H1 (cell line): ENCODE results near the gene SLC6A6. TPM values are rescaled to one million over a fixed set of nuclear protein-coding genes. Genes with fewer than 3 reads are reported as not detected.

ENCODE experiments used
- CTCF ChIA-PET: fragments of 300-600 bp; sonication (Branson Sonifier 250); formaldehyde crosslinking; loops from one replicate; lab custom pipeline; 2021; ENCODE audit not compliant: partially characterized antibody; lab: Charles Lee
- POLR2A ChIA-PET: fragments of 300-600 bp; sonication (Branson Sonifier 250); formaldehyde crosslinking; loops from one replicate; lab custom pipeline; 2021; ENCODE audit warnings: inconsistent platforms; ENCODE audit not compliant: partially characterized antibody; lab: Charles Lee
- DNase-seq, 2 experiments: peaks; one replicate each; pipeline versions ENCODE4 v3.0.0 to v3.0.0-alpha.2; 2010 to 2022; ENCODE audit warnings: low spot score in 2 of 2, low read depth in 1 of 2, mixed read lengths in 1 of 2
- FAIRE-seq: peaks from 2 replicates; lab custom pipeline; 2011; peaks lifted over from hg19 to GRCh38; lab: Jason Lieb, UNC
- H2AFZ ChIP-seq: 2 replicates; pipeline ENCODE4 v1.8.1; 2012; ENCODE audit warnings: low read length, inconsistent platforms
- H2AK5ac ChIP-seq: 2 replicates; pipeline ENCODE4 v1.6.1; 2013; ENCODE audit warnings: low read depth, low read length
- H2BK120ac ChIP-seq: replicated peaks from 2 replicates; pipeline ENCODE3; 2013; ENCODE audit warnings: low read depth, low read length, inconsistent platforms
- H2BK12ac ChIP-seq: 2 replicates; pipeline ENCODE4 v1.6.1; 2013; ENCODE audit warnings: low read depth, low read length
- H2BK15ac ChIP-seq: 2 replicates; pipeline ENCODE4 v1.6.1; 2013; ENCODE audit warnings: low read length
- H2BK20ac ChIP-seq: 2 replicates; pipeline ENCODE4 v1.6.1; 2013; ENCODE audit warnings: low read length
- H2BK5ac ChIP-seq: 2 replicates; pipeline ENCODE4 v1.6.1; 2013; ENCODE audit warnings: low read depth, low read length
- H3K14ac ChIP-seq: 2 replicates; pipeline ENCODE4 v1.6.1; 2013; ENCODE audit warnings: inconsistent platforms; ENCODE audit not compliant: insufficient read length
- H3K18ac ChIP-seq: 2 replicates; pipeline ENCODE4 v1.6.1; 2013; ENCODE audit warnings: low read length; ENCODE audit errors: extremely low read depth
- H3K23ac ChIP-seq: 2 replicates; pipeline ENCODE4 v1.6.1; 2013; ENCODE audit warnings: inconsistent platforms; ENCODE audit not compliant: insufficient read length
- H3K23me2 ChIP-seq: 2 replicates; pipeline ENCODE4 v1.6.1; 2013; ENCODE audit warnings: low read depth, low read length
- H3K27ac ChIP-seq: 2 replicates; pipeline ENCODE4 v1.6.1; 2011; ENCODE audit warnings: low read depth, low read length, inconsistent platforms
- H3K27me3 ChIP-seq, 4 experiments: replicated peaks in 1 of 4; 1 replicate in 1 of 4; 2 replicates in 3 of 4; pipeline versions ENCODE4 v1.6.1 to v1.8.1; 2011 to 2013; ENCODE audit warnings: low read length in 3 of 4, mild to moderate bottlenecking in 3 of 4, inconsistent platforms in 2 of 4, mixed read lengths in 2 of 4, moderate library complexity in 1 of 4; ENCODE audit not compliant: control insufficient read depth in 3 of 4, insufficient read depth in 3 of 4; ENCODE audit errors: extremely low read depth in 1 of 4
- H3K36me3 ChIP-seq, 4 experiments: 2 replicates each; pipeline versions ENCODE4 v1.6.1 to v1.8.1; 2011 to 2013; ENCODE audit warnings: mild to moderate bottlenecking in 4 of 4, low read length in 3 of 4, moderate library complexity in 2 of 4, control low read depth in 1 of 4, inconsistent platforms in 1 of 4; ENCODE audit not compliant: insufficient read depth in 4 of 4, control insufficient read depth in 2 of 4
- H3K4ac ChIP-seq: replicated peaks from 2 replicates; pipeline ENCODE3; 2013; ENCODE audit warnings: low read length, low read depth, mixed read lengths, inconsistent platforms; ENCODE audit not compliant: insufficient read length
- H3K4me1 ChIP-seq, 4 experiments: replicated peaks in 1 of 4; 1 replicate in 1 of 4; 2 replicates in 3 of 4; pipeline versions ENCODE4 v1.6.1 to v1.8.1; 2011 to 2013; ENCODE audit warnings: low read length in 3 of 4, inconsistent platforms in 2 of 4, mixed read lengths in 1 of 4; ENCODE audit not compliant: insufficient read depth in 4 of 4, control insufficient read depth in 3 of 4
- H3K4me2 ChIP-seq, 2 experiments: 2 replicates each; pipeline versions ENCODE4 v1.6.1 to v1.8.1; 2011 to 2013; ENCODE audit warnings: low read depth in 2 of 2, low read length in 2 of 2, control low read depth in 1 of 2, inconsistent platforms in 1 of 2, mild to moderate bottlenecking in 1 of 2; ENCODE audit not compliant: insufficient read depth in 1 of 2
- H3K4me3 ChIP-seq, 4 experiments: fragments of 200-600, 300-600 bp in 1 of 4; sonication (generic), shearing (Covaris generic), sonication (Bioruptor Twin) in 1 of 4; 2 replicates each; pipeline versions ENCODE4 v1.5.1 to v1.8.1; 2011 to 2016; ENCODE audit warnings: low read length in 4 of 4, low read depth in 3 of 4, control low read depth in 2 of 4, inconsistent platforms in 2 of 4, mild to moderate bottlenecking in 2 of 4, mixed read lengths in 1 of 4, moderate library complexity in 1 of 4; ENCODE audit not compliant: insufficient read depth in 2 of 4; ENCODE audit errors: extremely low read depth in 1 of 4
- H3K56ac ChIP-seq: replicated peaks from 2 replicates; pipeline ENCODE3; 2013; ENCODE audit warnings: low read depth, mild to moderate bottlenecking, mixed read lengths, low read length, inconsistent platforms; ENCODE audit not compliant: insufficient read length
- H3K79me1 ChIP-seq: 2 replicates; pipeline ENCODE4 v1.6.1; 2013; ENCODE audit warnings: low read depth, low read length, control low read depth
- H3K79me2 ChIP-seq, 2 experiments: 2 replicates each; pipeline versions ENCODE4 v1.6.1 to v1.8.1; 2012 to 2013; ENCODE audit warnings: low read length in 2 of 2, mild to moderate bottlenecking in 2 of 2, inconsistent platforms in 1 of 2; ENCODE audit not compliant: insufficient read depth in 2 of 2, control insufficient read depth in 1 of 2
- H3K9ac ChIP-seq, 4 experiments: replicated peaks in 1 of 4; 1 replicate in 1 of 4; 2 replicates in 3 of 4; pipeline versions ENCODE4 v1.6.1 to v1.8.1; 2011 to 2013; ENCODE audit warnings: low read depth in 3 of 4, low read length in 3 of 4, control low read depth in 2 of 4, mild to moderate bottlenecking in 2 of 4, moderate library complexity in 2 of 4, inconsistent platforms in 1 of 4; ENCODE audit errors: extremely low read depth in 1 of 4
- H3K9me3 ChIP-seq, 2 experiments: 2 replicates each; pipeline versions ENCODE4 v1.6.1 to v1.8.1; 2012 to 2013; ENCODE audit warnings: mild to moderate bottlenecking in 2 of 2, moderate library complexity in 2 of 2, control low read depth in 1 of 2, inconsistent platforms in 1 of 2, low read depth in 1 of 2, low read length in 1 of 2, mixed read lengths in 1 of 2; ENCODE audit not compliant: insufficient read depth in 2 of 2
- H4K20me1 ChIP-seq, 2 experiments: replicated peaks in 1 of 2; 2 replicates each; pipeline versions ENCODE3 to v1.8.1; 2011 to 2013; ENCODE audit warnings: inconsistent platforms in 2 of 2, low read length in 2 of 2, mild to moderate bottlenecking in 1 of 2; ENCODE audit not compliant: insufficient read depth in 2 of 2, control insufficient read depth in 1 of 2
- H4K5ac ChIP-seq: 2 replicates; pipeline ENCODE4 v1.6.1; 2013; ENCODE audit warnings: low read length, low read depth, mixed read lengths, inconsistent platforms; ENCODE audit not compliant: insufficient read length
- H4K8ac ChIP-seq: 2 replicates; pipeline ENCODE4 v1.8.0; 2013; ENCODE audit warnings: mild to moderate bottlenecking, moderate library complexity, low read length, inconsistent platforms; ENCODE audit not compliant: insufficient read depth; ENCODE audit errors: extremely low read depth
- H4K91ac ChIP-seq: replicated peaks from 2 replicates; pipeline ENCODE3; 2013; ENCODE audit warnings: low read length, mixed read lengths, inconsistent platforms; ENCODE audit not compliant: insufficient read length
- BACH1 ChIP-seq: IDR thresholded peaks from 2 replicates; pipeline ENCODE4 v1.6.1; 2012; ENCODE audit warnings: low read length, improper control_type of control experiment
- CHD2 ChIP-seq: IDR thresholded peaks from 2 replicates; pipeline ENCODE4 v1.6.1; 2012; ENCODE audit warnings: low read length, improper control_type of control experiment
- JUN ChIP-seq: IDR thresholded peaks from 2 replicates; pipeline ENCODE4 v1.6.1; 2011; ENCODE audit warnings: low read depth, mild to moderate bottlenecking, improper control_type of control experiment, low read length
- POLR2A ChIP-seq, 2 experiments: IDR thresholded peaks; 1 replicate in 1 of 2; 2 replicates in 1 of 2; pipeline ENCODE4 v1.6.1; 2011; ENCODE audit warnings: low read depth in 2 of 2, low read length in 2 of 2, mild to moderate bottlenecking in 2 of 2; ENCODE audit errors: control extremely low read depth in 1 of 2
- POLR2AphosphoS5 ChIP-seq: IDR thresholded peaks from 2 replicates; pipeline ENCODE4 v1.6.1; 2011; ENCODE audit warnings: low read depth, low read length
- SUZ12 ChIP-seq: fragments of 200-600 bp; sonication (generic); IDR thresholded peaks from 2 replicates; pipeline ENCODE4 v1.6.1; 2012; ENCODE audit warnings: mild to moderate bottlenecking, inconsistent platforms, low read length, moderate library complexity, mixed read lengths
- TAF7 ChIP-seq: optimal IDR thresholded peaks from 2 replicates; pipeline ENCODE3; 2011; ENCODE audit warnings: low read depth, mild to moderate bottlenecking, inconsistent platforms, low read length, moderate library complexity, borderline replicate concordance
- TBP ChIP-seq: IDR thresholded peaks from 2 replicates; pipeline ENCODE4 v1.6.1; 2011; ENCODE audit warnings: low read depth, low read length, improper control_type of control experiment
- WGBS, 2 experiments: shearing (Covaris generic) in 1 of 2; methylation state at CpG; one replicate each; pipeline versions ENCODE4 v1.1.6 to v1.1.7; 2013 to 2015; ENCODE audit warnings: low lambda C conversion rate in 2 of 2, mixed read lengths in 2 of 2, inconsistent platforms in 1 of 2, low coverage in 1 of 2, missing lambda C conversion rate in 1 of 2; ENCODE audit not compliant: insufficient replicate concordance in 2 of 2, insufficient coverage in 1 of 2, insufficient read length in 1 of 2; ENCODE audit errors: extremely low coverage in 1 of 2, missing lambda C conversion rate in 1 of 2; 5-methylcytosine and 5-hydroxymethylcytosine counted together
- long read RNA-seq, 2 experiments: library from RNA in 1 of 2; library from capped mRNA in 1 of 2; stranded (forward); transcript quantifications; one replicate each; pipeline ENCODE4 v2.0.0, GENCODE V29; 2021; ENCODE audit warnings: inconsistent platforms in 1 of 2
- polyA minus RNA-seq, 3 experiments: library from RNA; depleted of rRNA, polyadenylated mRNA; stranded (reverse); fragments of >200 nt; gene quantifications; 1 replicate in 2 of 3; 2 replicates in 1 of 3; pipeline ENCODE4 v1.2.3, GENCODE V29; 2011
- polyA plus RNA-seq, 7 experiments: library from polyadenylated mRNA; depleted of rRNA in 3 of 7; stranded (reverse) in 5 of 7; unstranded in 2 of 7; fragments of >200 nt in 5 of 7; fragments of 200-250 nt in 2 of 7; gene quantifications; 1 replicate in 5 of 7; 2 replicates in 1 of 7; 4 replicates in 1 of 7; pipeline versions ENCODE4 v1.2.1 to v1.2.3, GENCODE V29; 2011 to 2013; ENCODE audit warnings: missing spikeins in 2 of 7, mixed read lengths in 2 of 7
- total RNA-seq: library from RNA; stranded (reverse); fragmentation: NEBNext Ultra II Directional; extraction: Animal tissue kit (Norgen Biotek cat#: 25700); gene quantifications from 2 replicates; pipeline ENCODE4 v1.2.1, GENCODE V29; 2021
- TF ChIP-seq, protein P1 (sequence below): IDR thresholded peaks from 2 replicates; pipeline ENCODE4 v1.6.1; 2012; ENCODE audit warnings: inconsistent platforms

SLC6A6 gene
- total RNA-seq (140 and 144 TPM in 2 replicates), polyA plus RNA-seq (2011; rRNA removed) (66.2 and 77.8 TPM in 2 replicates), polyA minus RNA-seq (2011; rRNA and poly(A)+ RNA removed) (242 and 245 TPM in 2 replicates)
- polyA plus RNA-seq (2011; cell fraction: cytosol; rRNA removed) = 69.0 TPM
- polyA plus RNA-seq (2011; cell fraction: nucleus; rRNA removed) = 164 TPM
- 61.4 to 78.1 TPM (median 74.2 TPM) in 4 replicates for polyA plus RNA-seq (2012, experiment 1 of 2)
- polyA plus RNA-seq (2012, experiment 2 of 2) = 45.2 TPM
- polyA plus RNA-seq (2013, experiment 1 of 2) = 158 TPM
- polyA plus RNA-seq (2013, experiment 2 of 2) = 135 TPM
- polyA minus RNA-seq (2011; cell fraction: cytosol; rRNA and poly(A)+ RNA removed) = 135 TPM
- polyA minus RNA-seq (2011; cell fraction: nucleus; rRNA and poly(A)+ RNA removed) = 104 TPM
- long read RNA-seq, experiment 1, partial matches to known transcripts = 7 of 87 reads
- long read RNA-seq, experiment 1, other reads (novel, unspliced or antisense) = 79 of 87 reads
- long read RNA-seq, experiment 2, partial matches to known transcripts = 3 of 6 reads
- long read RNA-seq, experiment 2, other reads (novel, unspliced or antisense) = 3 of 6 reads

DNA sequence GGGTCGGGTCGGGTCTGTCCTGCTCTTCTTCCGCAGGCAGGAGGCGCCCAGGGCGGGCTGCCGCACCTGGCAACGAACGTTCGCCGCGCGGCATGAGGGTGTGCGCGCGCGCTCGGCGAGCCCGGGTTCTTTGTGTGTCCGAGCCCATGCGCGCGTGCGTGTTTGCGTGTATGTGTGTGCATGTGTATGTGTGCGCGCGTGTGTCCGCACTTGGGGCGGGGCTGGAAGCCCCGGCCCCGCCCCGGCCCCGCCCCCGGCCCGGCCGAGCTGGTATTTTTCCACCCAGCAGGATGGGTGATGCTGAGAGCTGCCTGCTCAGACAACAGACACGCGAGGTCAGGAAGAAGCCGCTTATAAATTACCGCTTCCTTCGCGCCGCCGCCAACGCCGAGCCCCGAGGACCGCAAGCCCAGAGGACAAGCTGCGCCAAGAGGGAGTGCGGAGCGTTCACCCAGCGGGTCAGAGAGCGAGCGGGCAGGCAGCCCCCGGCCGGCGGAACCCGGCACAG is at the start of gene SLC6A6:
TSS of gene SLC6A6 (plus strand) at position 303 of the 508 bp plus-strand sequence. CDS start 41,029 bp downstream, outside the sequence.
- H3K79me2 ChIP-seq = peaks cover 39 to 46% of the 10 kb centered on the region in 2 experiments
- peaks cover 5 to 25% (median 18%) of the 10 kb centered on the region in 4 experiments for H3K4me1 ChIP-seq
- H2BK15ac ChIP-seq = peak within 1 kb of the TSS; percentile 92; the same call in 1 of the 2 replicates
- peak within 1 kb of the TSS; percentile 98 for H3K18ac ChIP-seq
- H3K14ac ChIP-seq = peak within 1 kb of the TSS; percentile 74
- peaks cover 8 to 27% of the 10 kb centered on the region in 2 experiments for H4K20me1 ChIP-seq
- H3K4me3 ChIP-seq = peak within 1 kb of the TSS; percentile 82 to 99 (median 98)
- H3K27me3 ChIP-seq = no peaks in the 10 kb centered on the region
- H2BK120ac ChIP-seq = peak within 1 kb of the TSS; percentile 7
- H3K27ac ChIP-seq = peak within 1 kb of the TSS; percentile 90
- peak within 1 kb of the TSS; percentile 99 for H2BK12ac ChIP-seq
- DNase-seq = peak; percentile 87 to 92
- 0% methylated on average over 42 of the region's 59 CpGs; no CpG with 5 or more reads in 1 of the 2 experiments for WGBS, 2 experiments
- peak within 1 kb of the TSS; percentile 95 for H4K91ac ChIP-seq
- peak within 1 kb of the TSS; percentile 23 for H3K23ac ChIP-seq
- H3K9ac ChIP-seq = peak within 1 kb of the TSS; percentile 85 to 93 (median 86)
- H3K79me1 ChIP-seq = peaks cover 18% of the 10 kb centered on the region
- peak within 1 kb of the TSS; percentile 98 for H3K4ac ChIP-seq
- no peaks in the 10 kb centered on the region for H3K9me3 ChIP-seq
- no peaks in the 10 kb centered on the region for H3K36me3 ChIP-seq
- peak within 1 kb of the TSS; percentile 60 for H2AFZ ChIP-seq
- no peak for FAIRE-seq
- peak within 1 kb of the TSS; percentile 88; the same call in 1 of the 2 replicates for H2AK5ac ChIP-seq
- peak within 1 kb of the TSS; percentile 100 for H3K4me2 ChIP-seq
- peak within 1 kb of the TSS; percentile 91 for H3K56ac ChIP-seq
- CTCF ChIA-PET = interaction anchor here (0.8 to 3.6 kb wide), 15 partner anchors 11 to 141 kb away, joined by 3 to 27 read pairs (median 4); no protein-coding TSS in a partner anchor
- peak within 1 kb of the TSS; percentile 98 for H2BK5ac ChIP-seq
- peak within 1 kb of the TSS; percentile 96 for H4K5ac ChIP-seq
- POLR2A ChIA-PET = interaction anchor here (0.8 to 6.5 kb wide), 22 partner anchors 10 to 141 kb away, joined by 3 to 41 read pairs (median 4); no protein-coding TSS in a partner anchor
- peak within 1 kb of the TSS; percentile 90 for H2BK20ac ChIP-seq
- H3K23me2 ChIP-seq = peaks cover 13% of the 10 kb centered on the region
- peak within 1 kb of the TSS; percentile 86 for H4K8ac ChIP-seq
- TF ChIP-seq BACH1 = peak; percentile 80
- TF ChIP-seq, protein P1, sequence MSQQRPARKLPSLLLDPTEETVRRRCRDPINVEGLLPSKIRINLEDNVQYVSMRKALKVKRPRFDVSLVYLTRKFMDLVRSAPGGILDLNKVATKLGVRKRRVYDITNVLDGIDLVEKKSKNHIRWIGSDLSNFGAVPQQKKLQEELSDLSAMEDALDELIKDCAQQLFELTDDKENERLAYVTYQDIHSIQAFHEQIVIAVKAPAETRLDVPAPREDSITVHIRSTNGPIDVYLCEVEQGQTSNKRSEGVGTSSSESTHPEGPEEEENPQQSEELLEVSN = peak; percentile 50; the same call in 1 of the 2 replicates
- peak; percentile 39 for TF ChIP-seq TAF7
- peak; percentile 71 for TF ChIP-seq TBP
- TF ChIP-seq SUZ12 = peak; percentile 25; the same call in 1 of the 2 replicates
- TF ChIP-seq POLR2AphosphoS5 = peak; percentile 57
- TF ChIP-seq JUN = no peak
- TF ChIP-seq POLR2A (IDR thresholded peaks at IDR 0.05; ENCODE audit: control extremely low read depth in 1 of 2, low read depth in 2 of 2, low read length in 2 of 2) = peak in 1 of 2 experiments; percentile 93; a peak in 2 of 3 replicates
- peak; percentile 24; the same call in 1 of the 2 replicates for TF ChIP-seq CHD2
